ENCODE data around the gene ADGRL3. TPM values are rescaled to one million over a fixed set of nuclear protein-coding genes. Genes with fewer than 3 reads are reported as not detected.

ADGRL3 gene
- total RNA-seq, 1 experiment from 2014 or later = 1.0 TPM

DNA sequence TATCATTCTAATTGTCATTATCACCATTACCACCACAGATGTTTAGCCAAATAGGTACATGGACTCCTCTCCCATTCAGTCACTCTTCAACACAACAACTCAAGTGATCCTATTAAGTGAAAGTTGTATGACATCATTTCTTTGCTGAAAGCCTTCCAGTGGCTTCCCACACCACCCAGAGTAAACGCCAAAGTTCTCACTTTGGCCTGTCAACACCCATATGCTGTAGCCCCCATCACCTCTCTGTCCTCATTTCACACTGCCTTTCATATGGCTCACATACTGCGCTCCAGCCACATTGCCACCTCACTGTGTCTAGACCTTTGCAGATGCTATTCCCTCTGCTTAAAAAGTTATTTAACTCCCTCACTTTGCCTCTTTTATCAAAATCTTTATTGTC is 682.3 kb downstream of the ADGRL3 start:
- DNase-seq (ENCODE audit: low read depth, low spot score) = no peak
- in situ Hi-C loops (cut with HindIII; ENCODE audit: low pct_unique_long_range_greater_than_20kb, low sequenced_read_pairs) = no loop called here

DNA sequence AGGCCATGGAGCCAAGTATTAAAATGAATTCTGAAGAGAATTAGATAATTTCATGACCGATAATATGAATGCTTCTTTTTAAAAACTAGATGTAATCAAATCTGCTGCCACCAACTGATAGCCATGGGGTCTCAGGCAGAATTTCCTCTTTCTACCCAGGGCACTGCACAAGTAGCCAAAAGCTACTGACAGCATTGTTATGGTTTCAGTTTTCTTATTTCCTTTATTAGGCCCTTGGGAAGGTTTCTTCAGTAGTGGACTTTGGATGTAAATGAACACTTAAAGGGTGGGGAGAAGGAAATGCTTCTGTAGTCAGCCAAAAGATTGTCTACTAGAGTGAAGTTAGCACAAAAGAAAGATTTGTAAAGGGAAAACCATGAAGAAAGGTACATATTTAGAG is 686.0 kb downstream of the ADGRL3 start:
- in situ Hi-C loops (cut with HindIII; ENCODE audit: low pct_unique_long_range_greater_than_20kb, low sequenced_read_pairs) = no loop called here

GRCh38 chr4:61889117-61889516 is 689.0 kb downstream of the ADGRL3 start:
- in situ Hi-C loops (cut with HindIII; ENCODE audit: low pct_unique_long_range_greater_than_20kb, low sequenced_read_pairs) = no loop called here
- no peak for DNase-seq (ENCODE audit: low read depth, low spot score)

More for the DNA sequence above, 686.0 kb downstream of the ADGRL3 start:
- no peak for DNase-seq (ENCODE audit: low read depth, low spot score)

- no peak for DNase-seq (ENCODE audit: low read depth, low spot score)
- in situ Hi-C loops (cut with HindIII; ENCODE audit: low pct_unique_long_range_greater_than_20kb, low sequenced_read_pairs) = no loop called here
These were observed 690.2 kb downstream of the ADGRL3 start for GRCh38 chr4:61890321-61890720.

DNA sequence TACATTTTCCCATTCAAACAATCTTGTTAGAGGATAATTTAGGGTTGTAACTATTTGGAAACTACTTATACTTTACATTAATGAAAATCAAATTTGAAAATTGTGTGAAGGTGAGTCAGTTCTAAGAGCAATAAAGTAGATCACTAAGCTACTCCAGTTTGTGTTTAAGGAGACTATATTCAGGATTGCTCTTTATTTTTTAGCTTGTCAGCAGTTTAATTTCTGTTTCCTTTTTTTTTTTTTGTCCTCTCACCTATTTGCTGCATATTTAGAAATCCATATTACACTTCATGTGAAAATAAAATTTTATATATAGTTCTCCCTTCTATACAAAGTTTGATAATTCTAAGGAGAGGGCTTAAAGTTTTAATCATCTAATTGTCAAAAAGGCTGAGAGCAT is 691.8 kb downstream of the ADGRL3 start:
- no peak for DNase-seq (ENCODE audit: low read depth, low spot score)
- in situ Hi-C loops (cut with HindIII; ENCODE audit: low pct_unique_long_range_greater_than_20kb, low sequenced_read_pairs) = no loop called here

- no peak for DNase-seq (ENCODE audit: low read depth, low spot score)
- in situ Hi-C loops (cut with HindIII; ENCODE audit: low pct_unique_long_range_greater_than_20kb, low sequenced_read_pairs) = no loop called here
These were observed 696.5 kb downstream of the ADGRL3 start for GRCh38 chr4:61896634-61897033.

DNA sequence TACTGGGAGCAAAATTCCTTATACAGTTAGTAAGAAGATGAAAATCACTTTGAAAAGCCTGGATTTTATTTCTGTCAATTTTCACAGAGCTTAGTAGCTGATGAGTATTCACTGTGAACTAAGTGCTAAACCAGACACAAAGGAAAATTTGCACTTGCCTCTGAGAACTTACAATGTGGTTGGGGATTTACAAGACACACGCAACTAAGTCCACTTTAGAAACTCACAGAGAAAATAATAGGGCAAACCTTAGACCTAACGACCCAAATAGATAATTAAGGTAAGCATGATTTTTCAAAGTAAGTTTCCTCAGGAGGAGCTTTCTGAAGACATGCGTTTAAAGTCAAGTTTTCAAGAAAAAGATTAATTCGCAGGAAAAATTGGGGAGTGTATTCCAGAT is 708.9 kb downstream of the ADGRL3 start:
- in situ Hi-C loops (cut with HindIII; ENCODE audit: low pct_unique_long_range_greater_than_20kb, low sequenced_read_pairs) = no loop called here
- DNase-seq (ENCODE audit: low read depth, low spot score) = no peak

DNA sequence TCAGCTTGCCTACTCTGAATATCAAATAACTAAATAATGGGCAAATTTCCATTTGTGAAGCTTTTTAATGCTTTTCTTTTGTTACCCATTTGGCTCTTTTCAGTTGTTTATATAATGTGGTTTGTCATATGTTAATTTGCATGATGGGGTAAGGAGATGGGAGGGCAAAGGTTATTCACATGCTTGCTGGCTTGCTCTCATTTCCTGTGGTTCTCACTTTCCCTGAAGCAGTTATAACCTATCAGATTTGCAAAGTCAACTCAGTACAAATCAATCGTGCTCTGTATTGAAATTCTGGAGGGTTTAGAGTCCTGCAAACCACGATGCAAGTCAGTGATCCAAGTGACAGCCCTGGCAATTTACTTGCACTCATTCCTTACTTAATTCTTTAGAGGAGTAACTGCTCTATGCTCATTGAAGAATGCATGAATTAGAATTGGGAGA is 711.2 kb downstream of the ADGRL3 start:
- no peak for DNase-seq (ENCODE audit: low read depth, low spot score)
- in situ Hi-C loops (cut with HindIII; ENCODE audit: low pct_unique_long_range_greater_than_20kb, low sequenced_read_pairs) = no loop called here

DNA sequence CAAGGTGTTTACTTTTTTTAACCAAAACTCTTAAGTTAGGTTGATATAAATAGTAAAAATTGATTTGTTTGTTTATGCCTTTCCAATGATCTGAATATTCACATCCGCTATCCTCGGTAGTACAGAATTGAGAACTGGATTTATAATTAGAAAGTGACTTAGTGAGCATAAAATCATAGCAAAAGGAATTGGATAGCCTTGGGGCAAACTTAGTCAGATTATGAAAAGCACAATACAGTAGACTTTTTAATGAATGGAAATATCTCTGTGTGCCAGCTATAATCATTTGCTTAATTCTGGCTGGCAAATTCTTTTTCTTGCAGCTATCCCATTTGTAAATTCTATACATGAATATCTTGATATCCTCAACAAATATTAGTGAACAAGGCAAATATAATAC is 713.5 kb downstream of the ADGRL3 start:
- in situ Hi-C loops (cut with HindIII; ENCODE audit: low pct_unique_long_range_greater_than_20kb, low sequenced_read_pairs) = no loop called here
- no peak for DNase-seq (ENCODE audit: low read depth, low spot score)

GRCh38 chr4:61915501-61915900 is 715.4 kb downstream of the ADGRL3 start:
- no peak for DNase-seq (ENCODE audit: low read depth, low spot score)
- in situ Hi-C loops (cut with HindIII; ENCODE audit: low pct_unique_long_range_greater_than_20kb, low sequenced_read_pairs) = no loop called here

- in situ Hi-C loops (cut with HindIII; ENCODE audit: low pct_unique_long_range_greater_than_20kb, low sequenced_read_pairs) = no loop called here
- no peak for DNase-seq (ENCODE audit: low read depth, low spot score)
These were observed 718.4 kb downstream of the ADGRL3 start for GRCh38 chr4:61918507-61918906.

DNA sequence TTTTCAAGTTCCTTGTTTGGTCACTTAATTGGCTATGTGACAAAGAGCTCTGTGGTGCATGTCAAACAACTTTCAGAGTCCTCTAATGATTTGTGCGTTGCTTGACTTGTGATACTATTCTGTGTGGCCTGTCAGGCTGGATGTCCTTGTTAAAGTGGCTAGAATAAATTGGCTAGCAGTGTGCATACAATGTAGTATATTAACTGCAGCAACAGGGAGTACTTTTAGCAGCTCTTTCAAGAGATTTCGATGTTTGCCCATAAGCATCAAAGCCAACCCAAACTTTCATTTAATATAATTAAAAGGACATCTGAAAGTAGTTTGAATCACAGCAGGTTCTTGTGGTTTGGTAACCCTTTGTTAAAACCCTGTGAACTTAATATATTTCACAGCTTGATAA is 718.9 kb downstream of the ADGRL3 start:
- no peak for DNase-seq (ENCODE audit: low read depth, low spot score)
- in situ Hi-C loops (cut with HindIII; ENCODE audit: low pct_unique_long_range_greater_than_20kb, low sequenced_read_pairs) = no loop called here

GRCh38 chr4:61919561-61919960 is 719.4 kb downstream of the ADGRL3 start:
- in situ Hi-C loops (cut with HindIII; ENCODE audit: low pct_unique_long_range_greater_than_20kb, low sequenced_read_pairs) = no loop called here
- DNase-seq (ENCODE audit: low read depth, low spot score) = no peak

DNA sequence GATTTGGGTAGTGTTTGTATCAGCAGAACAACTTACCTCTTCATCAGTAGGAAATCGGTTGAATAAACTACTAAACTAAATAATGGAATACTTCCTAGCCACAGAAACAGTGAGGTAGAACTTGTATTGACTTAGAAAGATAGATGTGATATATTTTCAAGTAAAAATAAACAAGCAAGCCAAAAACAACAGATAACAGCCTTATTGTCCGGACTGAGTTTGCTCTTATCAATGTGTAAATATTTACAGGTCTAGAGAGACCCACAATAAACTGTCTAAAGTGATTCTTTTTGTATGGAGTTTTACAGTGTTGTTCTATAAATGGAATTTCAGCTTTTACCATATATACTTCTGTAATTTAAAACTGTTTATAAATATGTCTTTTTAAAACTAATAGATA is 721.8 kb downstream of the ADGRL3 start:
- no peak for DNase-seq (ENCODE audit: low read depth, low spot score)
- in situ Hi-C loops (cut with HindIII; ENCODE audit: low pct_unique_long_range_greater_than_20kb, low sequenced_read_pairs) = no loop called here

- in situ Hi-C loops (cut with HindIII; ENCODE audit: low pct_unique_long_range_greater_than_20kb, low sequenced_read_pairs) = no loop called here
- no peak for DNase-seq (ENCODE audit: low read depth, low spot score)
These were observed 722.6 kb downstream of the ADGRL3 start for GRCh38 chr4:61922766-61923165.

DNA sequence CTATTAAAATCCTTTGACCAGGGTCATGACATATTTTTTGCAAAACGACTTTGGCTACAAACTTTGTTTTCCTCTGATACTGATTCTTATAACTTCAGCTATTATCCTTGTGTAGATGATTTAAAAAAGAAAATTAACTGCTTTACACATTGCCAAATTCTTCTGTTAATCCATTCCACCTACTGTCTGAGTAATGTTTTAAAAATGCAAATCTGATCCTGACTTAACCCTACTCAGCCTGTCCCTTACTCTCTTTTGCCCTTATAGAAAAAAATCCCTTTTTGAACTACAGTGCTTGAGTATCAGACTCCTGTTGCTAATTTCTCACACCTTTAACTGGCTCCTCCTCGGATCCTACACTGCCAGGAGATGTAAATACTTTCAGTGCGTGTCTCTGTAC is 723.1 kb downstream of the ADGRL3 start:
- DNase-seq (ENCODE audit: low read depth, low spot score) = no peak
- in situ Hi-C loops (cut with HindIII; ENCODE audit: low pct_unique_long_range_greater_than_20kb, low sequenced_read_pairs) = no loop called here

- in situ Hi-C loops (cut with HindIII; ENCODE audit: low pct_unique_long_range_greater_than_20kb, low sequenced_read_pairs) = no loop called here
- DNase-seq (ENCODE audit: low read depth, low spot score) = peak; percentile 6
These were observed 724.0 kb downstream of the ADGRL3 start for GRCh38 chr4:61924131-61924530.

DNA sequence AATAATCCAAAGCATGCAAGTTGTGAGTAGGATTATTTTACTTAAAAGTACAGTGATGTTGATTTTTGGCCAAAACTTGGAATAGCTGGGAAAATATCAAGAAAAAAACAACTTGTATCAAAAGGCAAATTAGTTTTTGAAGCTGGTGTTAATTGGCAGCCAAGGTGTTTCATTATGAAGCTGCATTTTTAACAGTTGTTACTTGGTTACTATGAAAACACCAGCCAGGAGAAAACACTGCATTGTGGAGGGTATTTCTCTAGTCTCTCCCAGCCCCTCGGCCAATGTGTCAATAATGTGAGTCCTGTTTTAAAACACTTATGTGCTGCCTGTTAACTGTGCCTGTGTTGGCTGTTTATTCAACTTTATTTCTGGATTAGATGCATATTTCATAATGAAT is 733.4 kb downstream of the ADGRL3 start:
- in situ Hi-C loops (cut with HindIII; ENCODE audit: low pct_unique_long_range_greater_than_20kb, low sequenced_read_pairs) = no loop called here
- DNase-seq (ENCODE audit: low read depth, low spot score) = no peak

- in situ Hi-C loops (cut with HindIII; ENCODE audit: low pct_unique_long_range_greater_than_20kb, low sequenced_read_pairs) = no loop called here
- no peak for DNase-seq (ENCODE audit: low read depth, low spot score)
These were observed 734.1 kb downstream of the ADGRL3 start for GRCh38 chr4:61934198-61934597.

DNA sequence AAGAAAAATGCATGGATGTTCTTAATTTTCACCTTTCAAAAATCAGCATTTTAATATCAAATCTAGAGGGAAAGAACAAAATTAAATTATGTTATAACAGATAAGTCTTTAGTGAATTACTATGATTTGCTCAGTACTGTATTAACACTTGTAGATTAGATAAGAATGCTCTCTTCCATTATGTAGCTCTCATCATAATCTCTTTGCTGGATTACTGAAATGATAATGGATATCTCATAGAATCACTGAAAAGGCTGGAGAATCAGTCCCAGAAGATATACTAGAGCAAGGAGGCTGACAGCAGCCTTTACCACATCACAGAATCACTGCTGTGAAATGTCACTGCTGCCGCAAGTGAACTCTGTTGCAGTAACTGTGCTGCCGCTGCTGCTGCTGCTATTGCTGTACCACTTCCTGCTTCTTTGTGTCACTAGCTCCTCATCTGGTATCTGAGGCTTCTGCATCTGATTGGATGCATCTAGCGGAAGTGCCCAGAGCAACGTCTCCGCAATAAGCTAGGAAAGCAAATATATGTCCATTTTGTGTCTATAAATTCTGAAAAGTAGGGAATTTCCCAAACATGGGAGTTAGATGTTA is 738.2 kb downstream of the ADGRL3 start:
- DNase-seq (ENCODE audit: low read depth, low spot score) = peak; percentile 30
- in situ Hi-C loops (cut with HindIII; ENCODE audit: low pct_unique_long_range_greater_than_20kb, low sequenced_read_pairs) = no loop called here
